Testis (tissue), 2 donors: ENCODE results near the gene MTFMT.

Experiments
- POLR2A ChIP-seq: fragments of 450-650 bp; IDR thresholded peaks from one replicate; pipeline ENCODE4 v1.6.1; 2017; ENCODE audit warnings: antibody characterized with exemption, mild to moderate bottlenecking, moderate library complexity
- TF ChIP-seq, protein P1 (sequence below), 3 experiments: fragments of 450-650 bp in 2 of 3; fragments of 200-600 bp in 1 of 3; sonication (generic) in 1 of 3; IDR thresholded peaks; one replicate each; pipeline ENCODE4 v1.5.1; 2016 to 2019; ENCODE audit warnings: antibody characterized with exemption in 3 of 3, mild to moderate bottlenecking in 2 of 3, moderate library complexity in 1 of 3

DNA sequence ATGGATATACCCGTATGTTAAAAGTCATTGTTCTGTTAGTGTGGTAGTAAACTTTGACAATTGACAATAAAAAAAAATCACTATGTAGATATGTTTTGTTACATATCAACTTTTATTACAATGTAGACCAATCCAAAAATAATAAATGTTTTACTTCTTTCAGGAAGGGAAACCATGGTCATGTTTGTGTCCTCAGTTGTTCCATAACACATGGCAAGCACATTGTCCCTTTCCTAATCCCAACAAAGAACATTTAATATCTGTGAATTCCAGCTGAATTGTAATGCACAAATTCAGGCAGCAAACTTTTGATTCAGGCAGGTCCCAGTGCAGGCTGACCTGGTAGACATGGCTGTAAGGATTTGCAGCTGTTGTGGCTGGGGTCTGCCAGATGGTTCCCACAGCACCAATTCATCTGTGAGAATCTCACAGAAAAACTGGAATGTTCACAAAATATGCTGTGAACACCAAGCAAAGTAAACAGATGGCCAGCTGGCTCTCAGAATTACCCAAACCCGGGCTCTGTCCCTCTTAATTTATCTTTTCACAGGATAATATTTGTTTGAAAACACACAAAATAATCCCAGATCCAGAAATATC is 37.8 kb downstream of the MTFMT start:
- TF ChIP-seq, protein P1, sequence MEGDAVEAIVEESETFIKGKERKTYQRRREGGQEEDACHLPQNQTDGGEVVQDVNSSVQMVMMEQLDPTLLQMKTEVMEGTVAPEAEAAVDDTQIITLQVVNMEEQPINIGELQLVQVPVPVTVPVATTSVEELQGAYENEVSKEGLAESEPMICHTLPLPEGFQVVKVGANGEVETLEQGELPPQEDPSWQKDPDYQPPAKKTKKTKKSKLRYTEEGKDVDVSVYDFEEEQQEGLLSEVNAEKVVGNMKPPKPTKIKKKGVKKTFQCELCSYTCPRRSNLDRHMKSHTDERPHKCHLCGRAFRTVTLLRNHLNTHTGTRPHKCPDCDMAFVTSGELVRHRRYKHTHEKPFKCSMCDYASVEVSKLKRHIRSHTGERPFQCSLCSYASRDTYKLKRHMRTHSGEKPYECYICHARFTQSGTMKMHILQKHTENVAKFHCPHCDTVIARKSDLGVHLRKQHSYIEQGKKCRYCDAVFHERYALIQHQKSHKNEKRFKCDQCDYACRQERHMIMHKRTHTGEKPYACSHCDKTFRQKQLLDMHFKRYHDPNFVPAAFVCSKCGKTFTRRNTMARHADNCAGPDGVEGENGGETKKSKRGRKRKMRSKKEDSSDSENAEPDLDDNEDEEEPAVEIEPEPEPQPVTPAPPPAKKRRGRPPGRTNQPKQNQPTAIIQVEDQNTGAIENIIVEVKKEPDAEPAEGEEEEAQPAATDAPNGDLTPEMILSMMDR (IDR thresholded peaks at IDR 0.05) = no peak
- TF ChIP-seq POLR2A = no peak
